Stimulated activated CD8-positive, alpha-beta memory T cell treated with anti-CD3 and anti-CD28 coated beads, Interleukin-2, amount 100 ng/mL, for 1 hour (primary cell): Measurements from ENCODE around the gene ERF.

Experiments
- DNase-seq, 2 donors: peaks; one replicate each; pipeline ENCODE4 v3.0.0-alpha.2; 2020; ENCODE audit warnings: low read depth in 2 of 2

Gene ERF

GRCh38 chr19:42254089-42254849 lies 659 bp downstream of the ERF start:
- peak; percentile 56 to 67 for DNase-seq

GRCh38 chr19:42253245-42254088 lies 1.5 kb downstream of the ERF start:
- DNase-seq: peak in 1 of 2 donors; percentile 23

- no peak for DNase-seq
Measured at GRCh38 chr19:42252365-42253244, 2.3 kb downstream of the ERF start.

- no peak for DNase-seq
Measured at GRCh38 chr19:42251572-42252358, 3.2 kb downstream of the ERF start.

- no peak for DNase-seq
Measured at GRCh38 chr19:42250666-42251531, 4.0 kb downstream of the ERF start.

DNA sequence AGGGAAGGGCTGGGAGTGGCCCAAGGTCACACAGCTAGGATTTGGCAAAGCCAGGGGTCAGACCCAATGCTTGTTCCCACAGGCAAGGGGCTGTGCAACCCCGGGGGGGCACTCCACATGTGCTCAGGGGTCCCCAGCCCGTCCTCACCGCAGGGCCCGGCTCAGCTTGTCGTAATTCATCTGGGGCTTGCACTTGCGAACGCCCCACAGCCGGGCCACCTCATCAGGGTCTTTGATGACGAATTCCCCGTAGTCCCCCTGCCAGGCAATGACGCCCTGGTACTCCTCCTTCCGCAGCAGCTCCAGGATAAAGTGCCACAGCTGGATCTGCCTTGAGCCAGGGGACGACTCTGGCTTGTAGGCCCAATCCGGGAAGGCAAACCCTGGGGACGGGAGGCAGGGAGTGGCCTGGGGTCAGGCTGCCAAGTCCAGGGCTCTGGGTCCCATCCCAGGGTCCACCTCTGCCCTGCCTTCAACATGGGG lies 4.7 kb downstream of the ERF start:
- DNase-seq: no peak

DNA sequence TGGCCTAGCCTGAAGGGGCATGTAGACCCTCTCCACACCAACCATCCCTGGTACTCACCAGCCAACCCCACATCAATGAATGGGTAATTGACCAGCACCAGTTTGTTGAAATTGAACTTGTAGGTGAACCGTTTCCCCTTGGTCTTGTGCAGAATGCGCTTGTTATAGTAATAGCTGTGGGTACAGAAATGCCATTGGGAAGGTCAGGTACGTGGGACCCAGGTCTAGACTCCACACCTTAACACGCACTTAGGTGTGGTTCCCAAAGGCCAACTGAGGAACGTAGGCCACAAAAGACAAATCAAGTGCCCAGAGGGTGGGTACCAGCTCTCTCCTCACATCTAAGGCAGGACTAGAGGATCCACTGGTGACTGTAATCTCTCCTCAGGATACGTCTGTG lies 5.2 kb downstream of the ERF start:
- no peak for DNase-seq

- DNase-seq: no peak
Measured at GRCh38 chr19:42249149-42249750, 5.7 kb downstream of the ERF start.

DNA sequence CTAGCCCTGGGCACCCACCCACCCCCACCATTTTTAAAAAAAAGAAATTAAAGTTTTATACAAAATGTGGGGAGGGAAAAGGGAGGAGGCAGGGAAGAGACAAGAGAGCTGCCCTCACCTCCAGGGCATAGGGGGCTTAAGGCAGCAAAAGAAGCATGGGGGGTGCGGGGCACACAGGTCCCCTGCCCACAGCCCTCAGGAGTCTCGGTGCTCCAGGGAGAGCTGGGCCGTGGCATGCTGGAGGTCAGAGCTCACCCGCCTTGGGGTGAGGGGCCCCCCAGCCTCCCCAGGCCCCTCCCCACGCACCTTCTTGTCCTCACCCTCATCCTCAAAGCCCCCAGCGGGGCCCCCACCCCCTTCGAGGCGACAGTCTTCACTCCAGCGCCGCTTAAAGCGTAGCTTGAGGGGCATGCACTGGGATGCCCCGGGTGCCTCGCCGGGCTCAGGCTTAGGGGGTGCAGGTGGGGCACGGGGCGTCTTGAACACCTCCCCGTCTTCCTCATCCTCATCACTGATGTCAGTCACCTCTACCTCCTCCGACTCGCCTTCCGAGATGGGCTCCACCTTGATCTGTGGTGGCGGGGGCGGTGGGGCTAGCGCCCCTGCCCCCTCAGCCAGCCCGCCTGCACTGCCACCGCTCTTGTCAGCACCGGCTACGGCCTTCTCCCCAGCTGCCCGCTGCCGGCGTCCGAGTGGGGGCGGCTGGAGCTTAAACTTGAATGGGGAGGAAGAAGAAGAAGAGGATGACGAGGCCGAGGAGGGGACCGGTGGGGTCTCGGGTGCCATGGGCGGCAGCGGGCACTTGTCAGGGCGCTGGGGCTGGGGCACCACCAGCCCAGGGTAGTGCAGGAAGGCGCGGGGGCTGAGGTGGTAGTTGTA lies 6.4 kb downstream of the ERF start:
- no peak for DNase-seq

DNA sequence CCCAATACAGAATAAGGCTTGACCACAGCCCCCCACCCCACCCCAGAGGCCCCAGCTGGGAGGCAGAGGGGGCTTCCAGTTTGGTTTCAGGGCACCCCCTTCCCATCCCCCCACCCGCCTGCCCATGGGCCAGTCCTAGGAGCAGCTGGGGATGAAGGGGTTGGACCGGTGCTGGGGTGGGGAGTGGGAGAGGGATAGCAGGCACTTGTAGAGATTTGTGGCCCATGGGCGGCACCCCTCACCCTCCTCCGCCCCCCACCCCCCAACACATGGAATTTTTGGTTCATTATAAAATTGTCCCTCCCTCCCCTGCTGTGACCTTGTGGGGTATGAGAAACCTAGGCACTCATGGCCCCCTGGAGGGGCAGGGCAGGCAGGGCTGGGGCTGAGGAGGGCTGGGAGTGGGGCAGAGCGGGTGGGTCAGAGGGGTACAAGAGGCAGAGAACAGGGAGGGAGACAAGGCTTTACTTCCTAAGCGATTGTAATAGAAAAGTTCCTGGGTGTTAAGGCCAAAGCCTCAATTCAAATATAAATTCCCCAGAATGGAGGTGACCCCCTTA lies 7.2 kb downstream of the ERF start:
- DNase-seq: no peak

DNA sequence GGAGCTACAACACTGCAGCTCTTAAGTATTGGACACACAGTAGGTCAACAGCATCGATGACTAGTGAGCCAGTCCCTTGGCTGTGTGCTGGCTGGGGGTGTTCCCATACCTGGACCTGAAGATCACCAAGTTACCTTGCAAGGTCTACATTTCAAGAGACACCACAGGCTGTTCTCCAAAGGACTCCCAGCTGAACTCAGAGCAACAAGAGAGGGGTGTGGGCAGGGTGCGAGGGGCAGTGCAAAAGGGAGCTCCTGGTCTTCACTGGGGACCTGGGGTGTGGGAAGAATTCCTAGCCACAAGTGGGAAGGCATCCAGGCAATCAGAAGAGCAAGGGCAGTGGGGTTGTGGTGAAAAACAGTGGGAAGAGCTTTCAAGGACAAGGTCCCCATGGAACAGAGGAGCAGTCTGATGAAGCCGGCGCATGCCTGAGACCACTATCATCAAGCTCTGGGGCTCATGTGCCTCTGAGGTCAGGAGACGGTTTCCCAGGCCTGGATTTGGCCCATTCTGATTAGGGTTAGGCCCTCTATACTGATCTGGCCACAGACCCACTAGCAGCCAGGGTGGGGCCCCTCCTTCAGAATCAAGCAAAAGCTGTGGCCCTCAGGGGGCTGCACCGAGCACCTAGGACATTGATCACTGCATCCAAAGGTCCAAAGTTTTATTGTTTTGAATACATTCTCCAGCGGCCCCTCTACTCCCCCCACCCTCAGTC lies 7.8 kb downstream of the ERF start:
- DNase-seq: no peak

DNA sequence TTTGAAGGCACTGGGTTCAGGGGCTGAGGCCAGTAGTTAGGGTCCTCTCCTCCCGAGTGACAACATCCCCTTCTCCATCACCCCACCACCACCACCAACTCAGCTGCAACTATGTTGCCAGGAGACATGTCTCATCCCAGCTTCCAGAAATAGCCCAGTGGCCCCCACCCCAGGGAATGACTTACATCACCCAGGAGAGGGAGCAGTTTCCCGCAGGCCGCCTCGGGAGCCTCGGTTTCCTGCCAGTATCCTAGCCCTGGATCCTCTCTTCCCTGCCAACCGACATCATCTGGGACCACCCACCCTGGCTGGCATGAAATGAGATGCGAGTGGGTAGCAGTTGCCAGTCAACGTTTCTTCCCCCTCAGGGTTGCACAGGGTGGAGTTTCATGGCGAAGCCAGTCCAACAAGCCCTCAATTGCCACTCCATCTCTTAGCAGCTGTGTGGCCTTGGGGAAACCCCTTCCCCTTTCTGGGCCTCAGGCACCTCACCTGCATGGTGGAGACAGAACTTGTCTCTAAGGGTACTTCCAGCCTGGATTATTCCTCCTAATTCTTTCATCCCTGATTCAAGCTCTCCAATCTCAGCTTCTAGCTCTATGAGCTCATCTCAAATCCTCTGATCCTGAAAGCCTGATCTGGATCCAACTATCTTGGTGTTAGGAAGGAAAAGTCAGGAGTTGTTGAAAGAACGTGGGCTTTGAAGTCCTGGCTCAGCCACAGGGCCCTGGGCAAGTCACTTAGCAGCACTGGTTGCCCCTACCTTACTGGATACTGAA lies 8.6 kb downstream of the ERF start:
- DNase-seq: no peak

GRCh38 chr19:42245231-42245630 lies 9.7 kb downstream of the ERF start:
- DNase-seq: no peak

DNA sequence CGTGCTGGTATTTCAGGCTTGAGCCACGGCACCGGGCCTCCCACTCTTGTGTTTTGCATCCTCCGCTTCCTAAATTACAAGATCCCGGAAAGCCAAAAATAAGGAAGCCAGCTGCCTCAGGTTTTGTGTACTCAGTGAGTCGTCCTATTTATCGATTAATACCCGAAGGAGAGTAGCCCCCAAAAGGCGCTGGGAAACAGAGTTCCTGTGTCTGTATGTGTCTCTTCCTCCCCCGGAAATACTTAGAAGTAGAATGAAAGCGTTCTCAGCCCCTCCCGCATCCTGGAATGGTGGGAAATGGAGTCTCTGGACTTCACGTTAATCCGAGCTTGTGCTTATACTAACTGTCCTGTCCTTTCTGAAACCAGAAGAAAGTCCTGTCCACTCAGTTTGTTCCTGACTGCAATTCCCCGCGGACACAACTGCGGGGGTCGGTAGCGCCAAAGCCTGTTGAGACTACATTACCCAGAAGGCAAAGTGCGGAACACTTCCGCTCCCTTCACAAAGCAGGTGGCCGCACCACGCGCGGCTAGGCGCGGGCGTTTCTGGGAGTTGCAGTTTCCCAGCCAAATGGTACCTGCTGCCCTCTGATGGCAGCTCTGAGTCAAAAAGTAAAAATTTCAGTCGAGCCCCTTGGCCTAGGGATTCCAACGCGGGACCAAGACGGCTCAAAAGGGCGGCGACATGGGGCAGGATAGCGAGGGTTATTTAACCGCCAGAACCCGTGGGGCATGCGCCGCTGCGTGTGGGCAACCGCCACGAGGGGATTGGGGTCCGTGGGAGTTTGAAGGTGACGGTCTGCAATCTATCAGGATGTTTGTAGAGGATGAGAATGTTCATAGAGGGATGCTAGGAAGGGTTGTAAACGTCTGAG lies 10.3 kb downstream of the ERF start:
- peak; percentile 79 to 84 for DNase-seq

GRCh38 chr19:42242512-42243409 lies 12.2 kb downstream of the ERF start, which contains the start of gene GSK3A:
Gene GSK3A, minus strand, starts transcription at chr19:42242602. Its CDS starts 137 bp downstream, at chr19:42242465.
- DNase-seq: peak; percentile 86 to 89
